ENCODE data around the gene ABI3.

ABI3 gene

GRCh38 chr17:49191917-49192741 is 18.4 kb upstream of the ABI3 start:
- peak; percentile 23 for TF ChIP-seq CTCF (IDR thresholded peaks at IDR 0.05; ENCODE audit: low read length, missing control alignments)
- H3K4me3 ChIP-seq (replicated peaks; ENCODE audit: low read depth, low read length): peak overlapping the region; percentile 82
- DNase-seq (ENCODE audit: low read depth): peak; percentile 89

GRCh38 chr17:49193513-49194296 is 16.8 kb upstream of the ABI3 start:
- peak; percentile 70 for DNase-seq (ENCODE audit: low read depth)
- H3K4me3 ChIP-seq (replicated peaks; ENCODE audit: low read depth, low read length): peak overlapping the region; percentile 82
- no peak for TF ChIP-seq CTCF (IDR thresholded peaks at IDR 0.05; ENCODE audit: low read length, missing control alignments)

- no peak overlapping the region for H3K4me3 ChIP-seq (replicated peaks; ENCODE audit: low read depth, low read length)
- TF ChIP-seq CTCF (IDR thresholded peaks at IDR 0.05; ENCODE audit: low read length, missing control alignments): no peak
- no peak for DNase-seq (ENCODE audit: low read depth)
Measured at GRCh38 chr17:49194297-49194607, 16.3 kb upstream of the ABI3 start.

- no peak overlapping the region for H3K4me3 ChIP-seq (replicated peaks; ENCODE audit: low read depth, low read length)
- TF ChIP-seq CTCF (IDR thresholded peaks at IDR 0.05; ENCODE audit: low read length, missing control alignments): no peak
- no peak for DNase-seq (ENCODE audit: low read depth)
Measured at GRCh38 chr17:49195751-49196150, 14.8 kb upstream of the ABI3 start.

GRCh38 chr17:49196520-49196919 is 14.0 kb upstream of the ABI3 start:
- no peak for TF ChIP-seq CTCF (IDR thresholded peaks at IDR 0.05; ENCODE audit: low read length, missing control alignments)
- H3K4me3 ChIP-seq (replicated peaks; ENCODE audit: low read depth, low read length): no peak overlapping the region
- no peak for DNase-seq (ENCODE audit: low read depth)

- H3K4me3 ChIP-seq (replicated peaks; ENCODE audit: low read depth, low read length): no peak overlapping the region
- DNase-seq (ENCODE audit: low read depth): no peak
- TF ChIP-seq CTCF (IDR thresholded peaks at IDR 0.05; ENCODE audit: low read length, missing control alignments): no peak
Measured at GRCh38 chr17:49197346-49197998, 13.0 kb upstream of the ABI3 start.
